Lower leg skin (tissue), 3 donors: ENCODE measurements around the gene TMCO4.
"Not testable (repeated sequence)": the region's sequence is repeated elsewhere in the genome, so short reads cannot be mapped to it uniquely, and the experiment has no call there.

Experiments
- POLR2A ChIP-seq, 2 donors: fragments of 450-650 bp; IDR thresholded peaks; one replicate each; pipeline ENCODE4 v1.6.1; 2016 to 2017; ENCODE audit warnings: antibody characterized with exemption in 2 of 2, mild to moderate bottlenecking in 1 of 2, moderate library complexity in 1 of 2
- TF ChIP-seq, protein P1 (sequence below), 3 donors: fragments of 450-650 bp; IDR thresholded peaks; one replicate each; pipeline ENCODE4 v1.5.1; 2016; ENCODE audit warnings: antibody characterized with exemption in 3 of 3, mild to moderate bottlenecking in 3 of 3, moderate library complexity in 2 of 3

DNA sequence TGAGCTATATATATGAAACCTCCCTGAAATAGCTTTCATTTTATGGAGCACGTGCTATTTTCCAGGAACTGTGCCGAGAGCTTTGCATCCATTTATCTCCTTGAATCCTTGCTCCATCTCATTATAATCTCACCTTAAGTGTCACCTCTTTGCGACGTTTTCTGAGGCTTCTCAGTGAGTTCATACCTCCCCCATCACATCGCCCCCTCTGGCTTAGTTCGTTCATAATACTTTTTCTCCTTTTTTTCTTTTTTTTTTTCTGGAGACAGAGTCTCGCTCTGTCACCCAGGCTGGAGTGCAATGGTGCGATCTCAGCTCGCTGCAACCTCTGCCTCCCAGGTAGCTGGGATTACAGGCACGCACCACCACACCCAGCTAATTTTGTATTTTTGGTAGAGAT is 160.5 kb downstream of the TMCO4 start:
- TF ChIP-seq, protein P1, sequence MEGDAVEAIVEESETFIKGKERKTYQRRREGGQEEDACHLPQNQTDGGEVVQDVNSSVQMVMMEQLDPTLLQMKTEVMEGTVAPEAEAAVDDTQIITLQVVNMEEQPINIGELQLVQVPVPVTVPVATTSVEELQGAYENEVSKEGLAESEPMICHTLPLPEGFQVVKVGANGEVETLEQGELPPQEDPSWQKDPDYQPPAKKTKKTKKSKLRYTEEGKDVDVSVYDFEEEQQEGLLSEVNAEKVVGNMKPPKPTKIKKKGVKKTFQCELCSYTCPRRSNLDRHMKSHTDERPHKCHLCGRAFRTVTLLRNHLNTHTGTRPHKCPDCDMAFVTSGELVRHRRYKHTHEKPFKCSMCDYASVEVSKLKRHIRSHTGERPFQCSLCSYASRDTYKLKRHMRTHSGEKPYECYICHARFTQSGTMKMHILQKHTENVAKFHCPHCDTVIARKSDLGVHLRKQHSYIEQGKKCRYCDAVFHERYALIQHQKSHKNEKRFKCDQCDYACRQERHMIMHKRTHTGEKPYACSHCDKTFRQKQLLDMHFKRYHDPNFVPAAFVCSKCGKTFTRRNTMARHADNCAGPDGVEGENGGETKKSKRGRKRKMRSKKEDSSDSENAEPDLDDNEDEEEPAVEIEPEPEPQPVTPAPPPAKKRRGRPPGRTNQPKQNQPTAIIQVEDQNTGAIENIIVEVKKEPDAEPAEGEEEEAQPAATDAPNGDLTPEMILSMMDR (IDR thresholded peaks at IDR 0.05), result not testable (repeated sequence)
- TF ChIP-seq POLR2A (IDR thresholded peaks at IDR 0.05), result not testable (repeated sequence)
